HCT116 (cell line): ENCODE measurements around the gene RUFY4. TPM values are rescaled to one million over a fixed set of nuclear protein-coding genes. Genes with fewer than 3 reads are reported as not detected.

Experiments used
- ATAC-seq: fragments of 200-7000 bp; cut with Tn5 transposase; 2 replicates; pipeline ENCODE4 v1.9.1; 2020; ENCODE audit warnings: mild to moderate bottlenecking, moderate library complexity
- BruUV-seq: library from RNA; stranded (reverse); fragments of 400-500 nt; replicated peaks from 2 replicates; lab custom pipeline; 2021; lab: Mats Ljungman, UMichigan
- CTCF ChIA-PET: fragments of 300-600 bp; sonication (Branson Sonifier 250); formaldehyde crosslinking; loops from one replicate; lab custom pipeline; 2021; ENCODE audit warnings: antibody characterized with exemption; lab: Charles Lee
- POLR2A ChIA-PET: fragments of 300-600, 350-600 bp; sonication (Branson Sonifier 250); formaldehyde crosslinking; loops from one replicate; lab custom pipeline; 2021; ENCODE audit warnings: antibody characterized with exemption; lab: Charles Lee
- RAD21 ChIA-PET, 2 experiments: fragments of 300-600 bp; sonication (Branson Sonifier 250); formaldehyde crosslinking; loops; one replicate each; lab custom pipeline; 2023; ENCODE audit warnings: low total read pairs in 2 of 2; ENCODE audit not compliant: uncharacterized antibody in 2 of 2, unreplicated experiment in 2 of 2, low non-redundant PET in 1 of 2; lab: Charles Lee
- DNase-seq: peaks from one replicate; pipeline ENCODE4 v3.0.0-alpha.2; 2010; ENCODE audit warnings: low read depth, low spot score
- H2AFZ ChIP-seq: fragments of 200-600 bp; shearing (Covaris generic), sonication (generic); 2 replicates; pipeline ENCODE4 v1.6.1; 2017; ENCODE audit warnings: low read depth, mixed run types, mixed read lengths, antibody characterized with exemption, low read length; ENCODE audit not compliant: poor library complexity, severe bottlenecking
- H3K27ac ChIP-seq: 2 replicates; pipeline ENCODE4 v1.5.1; 2012; ENCODE audit warnings: low read depth, low read length
- H3K27me3 ChIP-seq: fragments of 200-600 bp; sonication (generic); 2 replicates; pipeline ENCODE4 v1.6.1; 2016; ENCODE audit warnings: mixed run types, low read length, mixed read lengths; ENCODE audit not compliant: insufficient read depth
- H3K36me3 ChIP-seq, 2 experiments: fragments of 200-500 bp in 1 of 2; fragments of 200-600 bp in 1 of 2; sonication (Bioruptor generic) in 1 of 2; sonication (generic) in 1 of 2; 2 replicates each; pipeline versions ENCODE4 v1.5.1 to v1.6.1; 2014 to 2016; ENCODE audit warnings: low read length in 2 of 2, inconsistent platforms in 1 of 2, mixed read lengths in 1 of 2, mixed run types in 1 of 2; ENCODE audit not compliant: insufficient read depth in 2 of 2, control insufficient read depth in 1 of 2
- H3K4me1 ChIP-seq, 2 experiments: fragments of 200-600 bp in 1 of 2; sonication (generic) in 1 of 2; 2 replicates each; pipeline versions ENCODE4 v1.5.1 to v1.6.1; 2012 to 2017; ENCODE audit warnings: low read length in 2 of 2, inconsistent platforms in 1 of 2, mild to moderate bottlenecking in 1 of 2, mixed read lengths in 1 of 2, mixed run types in 1 of 2, moderate library complexity in 1 of 2; ENCODE audit not compliant: insufficient read depth in 2 of 2, control insufficient read depth in 1 of 2
- H3K4me2 ChIP-seq: fragments of 200-600 bp; sonication (generic); 2 replicates; pipeline ENCODE4 v1.6.1; 2017; ENCODE audit warnings: mixed run types, low read length, mixed read lengths
- H3K4me3 ChIP-seq, 2 experiments: fragments of 200-600 bp in 1 of 2; sonication (generic) in 1 of 2; replicated peaks in 1 of 2; 2 replicates each; pipeline ENCODE4 v1.5.1; 2011 to 2016; ENCODE audit warnings: low read length in 2 of 2, control low read depth in 1 of 2, low read depth in 1 of 2, mild to moderate bottlenecking in 1 of 2, mixed read lengths in 1 of 2, mixed run types in 1 of 2
- H3K79me2 ChIP-seq: fragments of 200-600 bp; sonication (generic); 2 replicates; pipeline ENCODE4 v1.6.1; 2017; ENCODE audit warnings: mild to moderate bottlenecking, mixed run types, low read length, moderate library complexity, mixed read lengths; ENCODE audit not compliant: insufficient read depth
- H3K9ac ChIP-seq: fragments of 200-600 bp; sonication (generic); 2 replicates; pipeline ENCODE4 v1.6.1; 2016; ENCODE audit warnings: low read length, mixed read lengths
- H3K9me2 ChIP-seq: fragments of 200-600 bp; sonication (generic), shearing (Covaris generic); 2 replicates; pipeline ENCODE4 v1.6.1; 2017; ENCODE audit warnings: mixed run types, mild to moderate bottlenecking, moderate library complexity; ENCODE audit not compliant: insufficient read depth
- H3K9me3 ChIP-seq, 2 experiments: fragments of 200-500 bp in 1 of 2; fragments of 200-600 bp in 1 of 2; sonication (Bioruptor generic) in 1 of 2; sonication (generic) in 1 of 2; 2 replicates each; pipeline ENCODE4 v1.6.1; 2014 to 2017; ENCODE audit warnings: low read length in 2 of 2, mixed read lengths in 2 of 2, inconsistent platforms in 1 of 2, low read depth in 1 of 2, mild to moderate bottlenecking in 1 of 2, mixed run types in 1 of 2, moderate library complexity in 1 of 2; ENCODE audit not compliant: control insufficient read depth in 1 of 2, insufficient read depth in 1 of 2
- H4K20me1 ChIP-seq: fragments of 200-600 bp; sonication (generic), shearing (Covaris generic); 2 replicates; pipeline ENCODE4 v1.6.1; 2017; ENCODE audit warnings: mixed run types, mild to moderate bottlenecking, moderate library complexity; ENCODE audit not compliant: insufficient read depth
- CBX3 ChIP-seq: IDR thresholded peaks from 2 replicates; pipeline ENCODE4 v1.6.1; 2012; ENCODE audit warnings: low read depth
- CTCF ChIP-seq, 3 experiments: fragments of 200-600 bp in 1 of 3; sonication (generic) in 1 of 3; IDR thresholded peaks in 2 of 3; conservative IDR thresholded peaks in 1 of 3; 2 replicates each; pipeline ENCODE4 v1.5.1; 2012 to 2017; ENCODE audit warnings: low read depth in 2 of 3, low read length in 2 of 3, antibody characterized with exemption in 1 of 3, borderline replicate concordance in 1 of 3, control low read depth in 1 of 3, mild to moderate bottlenecking in 1 of 3, mixed read lengths in 1 of 3, mixed run types in 1 of 3, moderate library complexity in 1 of 3; ENCODE audit not compliant: insufficient read depth in 1 of 3
- EGR1 ChIP-seq: IDR thresholded peaks from 2 replicates; pipeline ENCODE4 v1.6.1; 2012; ENCODE audit warnings: low read depth
- EZH2 ChIP-seq: fragments of 200-600 bp; sonication (generic); IDR thresholded peaks from 2 replicates; pipeline ENCODE4 v1.6.1; 2017; ENCODE audit warnings: antibody characterized with exemption, mixed run types
- EZH2phosphoT487 ChIP-seq: fragments of 200-600 bp; IDR thresholded peaks from 2 replicates; pipeline ENCODE4 v1.6.1; 2018; ENCODE audit warnings: antibody characterized with exemption, borderline replicate concordance
- FOSL1 ChIP-seq: IDR thresholded peaks from 2 replicates; pipeline ENCODE4 v1.6.1; 2012; ENCODE audit warnings: low read depth
- MAX ChIP-seq: IDR thresholded peaks from 2 replicates; pipeline ENCODE4 v1.6.1; 2012
- POLR2A ChIP-seq: IDR thresholded peaks from 2 replicates; pipeline ENCODE4 v1.7.0; 2011; ENCODE audit warnings: borderline replicate concordance; ENCODE audit not compliant: insufficient read depth, insufficient read length; ENCODE audit errors: extremely low read depth
- RAD21 ChIP-seq: IDR thresholded peaks from 2 replicates; pipeline ENCODE4 v1.6.1; 2012; ENCODE audit warnings: low read depth, mild to moderate bottlenecking
- REST ChIP-seq: IDR thresholded peaks from 2 replicates; pipeline ENCODE4 v1.6.1; 2012; ENCODE audit warnings: low read depth
- SIN3A ChIP-seq: IDR thresholded peaks from 2 replicates; pipeline ENCODE4 v1.6.1; 2012; ENCODE audit warnings: low read depth
- YY1 ChIP-seq: IDR thresholded peaks from 2 replicates; pipeline ENCODE4 v1.6.1; 2011; ENCODE audit warnings: low read length, low read depth, moderate library complexity, mild to moderate bottlenecking; ENCODE audit not compliant: insufficient replicate concordance; ENCODE audit errors: extremely low read depth
- intact Hi-C: fragments of 100-400 bp; cut with micrococcal nuclease; formaldehyde crosslinking; loops from 2 replicates; pipeline ENCODE4 v1.10.0; 2022
- total RNA-seq: library from RNA; stranded (reverse); gene quantifications from one replicate; pipeline ENCODE4 v1.2.1, GENCODE V29; 2021; ENCODE audit not compliant: unreplicated experiment

Gene RUFY4
- total RNA-seq, 1 experiment from 2014 or later, result 0.27 TPM

- H3K4me2 ChIP-seq, result no peak overlapping the region
- CTCF ChIA-PET, result no interaction called here
Measured at GRCh38 chr2:218125095-218125494, 56.0 kb downstream of the RUFY4 start.

More at GRCh38 chr2:218125095-218125494, 56.0 kb downstream of the RUFY4 start:
- Histone ChIP-seq H4K20me1 (no peaks in the 10 kb centered on the region), H3K27ac (no peak overlapping the region), H3K27me3 (no peaks in the 10 kb centered on the region), H3K4me3 (no peak overlapping the region), H3K9ac (no peak overlapping the region), H3K36me3 (no peaks in the 10 kb centered on the region), H3K79me2 (no peaks in the 10 kb centered on the region), H2AFZ (no peak overlapping the region), H3K9me3 (no peaks in the 10 kb centered on the region), H3K4me1 (no peaks in the 10 kb centered on the region), H3K9me2 (no peaks in the 10 kb centered on the region)
- no peak for DNase-seq
- no peak for TF ChIP-seq MAX
- TF ChIP-seq EGR1, result no peak
- TF ChIP-seq RAD21, result no peak
- no peak for TF ChIP-seq YY1
- TF ChIP-seq FOSL1, result no peak
- no peak for TF ChIP-seq REST
- no peak for TF ChIP-seq EZH2
- no peak for TF ChIP-seq CBX3
- TF ChIP-seq CTCF (IDR thresholded peaks at IDR 0.05 in 2 of 3, conservative IDR thresholded peaks at IDR 0.05 in 1 of 3; ENCODE audit: borderline replicate concordance in 1 of 3, insufficient read depth in 1 of 3, low read depth in 2 of 3, low read length in 2 of 3), result no peak
- TF ChIP-seq EZH2phosphoT487, result no peak
- TF ChIP-seq POLR2A, result no peak
- TF ChIP-seq SIN3A, result no peak
- BruUV-seq, result no TSS peak
- intact Hi-C loops, result no loop called here
- ChIA-PET RAD21 (no interaction called here), POLR2A (no interaction called here)
- ATAC-seq, result no peak
